ENCODE data around the gene TNFAIP8L1.

TNFAIP8L1 gene

GRCh38 chr19:4638828-4639530 lies at the start of gene TNFAIP8L1:
Gene TNFAIP8L1 (plus strand): TSS chr19:4639516. CDS start chr19:4651870, 12,354 bp downstream.
- peak within 1 kb of the TSS; percentile 85 for H2AFZ ChIP-seq (ENCODE audit: low read depth, low read length)
- no peak for TF ChIP-seq CTCF (IDR thresholded peaks at IDR 0.05; ENCODE audit: borderline replicate concordance, extremely low read depth, low read length, poor library complexity, severe bottlenecking)
- TF ChIP-seq EZH2 (IDR thresholded peaks at IDR 0.05; ENCODE audit: borderline replicate concordance, low read depth, low read length, severe bottlenecking), result no peak
- no peaks in the 10 kb centered on the region for H3K36me3 ChIP-seq (ENCODE audit: insufficient read depth, low read length)
- peaks cover 41% of the 10 kb centered on the region for H3K4me1 ChIP-seq (ENCODE audit: insufficient read depth, low read length)
- peak within 1 kb of the TSS; percentile 50 to 88 for H3K4me3 ChIP-seq (ENCODE audit: low read depth in 1 of 2, low read length in 2 of 2)
- peak within 1 kb of the TSS; percentile 81 for H3K27ac ChIP-seq (ENCODE audit: low read length)
- no peaks in the 10 kb centered on the region for H3K27me3 ChIP-seq (ENCODE audit: insufficient read depth, low read length, poor library complexity)
- peak within 1 kb of the TSS; percentile 71 for H3K9ac ChIP-seq (ENCODE audit: low read depth, low read length)
- H3K79me2 ChIP-seq (ENCODE audit: insufficient read depth, low read length), result 0 out of 2 replicates have a peak, but pooled peaks cover 6% of the 10 kb centered on the region
- no peaks in the 10 kb centered on the region for H4K20me1 ChIP-seq (ENCODE audit: insufficient read depth, low read length)
- peak within 1 kb of the TSS; percentile 100 for H3K4me2 ChIP-seq (ENCODE audit: insufficient read depth, low read length)
- ATAC-seq (ENCODE audit: insufficient read depth, low read depth), result peak; percentile 84
- H3K9me3 ChIP-seq (ENCODE audit: insufficient read depth, low read length, severe bottlenecking), result no peaks in the 10 kb centered on the region
- DNase-seq, result peak; percentile 99

GRCh38 chr19:4589579-4590410 lies 49.5 kb upstream of the TNFAIP8L1 start:
- Histone ChIP-seq H3K4me1 (ENCODE audit: insufficient read depth, low read length) (no peaks in the 10 kb centered on the region), H3K4me3 (ENCODE audit: low read depth in 1 of 2, low read length in 2 of 2) (no peak overlapping the region), H3K79me2 (ENCODE audit: insufficient read depth, low read length) (no peaks in the 10 kb centered on the region), H3K4me2 (ENCODE audit: insufficient read depth, low read length) (no peak overlapping the region), H3K27ac (ENCODE audit: low read length) (no peak overlapping the region), H3K36me3 (ENCODE audit: insufficient read depth, low read length) (no peaks in the 10 kb centered on the region), H3K27me3 (ENCODE audit: insufficient read depth, low read length, poor library complexity) (no peaks in the 10 kb centered on the region), H3K9ac (ENCODE audit: low read depth, low read length) (no peak overlapping the region), H3K9me3 (ENCODE audit: insufficient read depth, low read length, severe bottlenecking) (no peaks in the 10 kb centered on the region), H2AFZ (ENCODE audit: low read depth, low read length) (no peak overlapping the region), H4K20me1 (ENCODE audit: insufficient read depth, low read length) (no peaks in the 10 kb centered on the region)
- peak; percentile 26 for DNase-seq
- peak; percentile 55; the same call in 2 of the 3 replicates for ATAC-seq (ENCODE audit: insufficient read depth, low read depth)
- TF ChIP-seq CTCF (IDR thresholded peaks at IDR 0.05; ENCODE audit: borderline replicate concordance, extremely low read depth, low read length, poor library complexity, severe bottlenecking), result peak; percentile 52
- TF ChIP-seq EZH2 (IDR thresholded peaks at IDR 0.05; ENCODE audit: borderline replicate concordance, low read depth, low read length, severe bottlenecking), result no peak

- no peak overlapping the region for H3K27ac ChIP-seq (ENCODE audit: low read length)
- no peaks in the 10 kb centered on the region for H3K9me3 ChIP-seq (ENCODE audit: insufficient read depth, low read length, severe bottlenecking)
- DNase-seq, result no peak
- H3K79me2 ChIP-seq (ENCODE audit: insufficient read depth, low read length), result no peaks in the 10 kb centered on the region
- no peak overlapping the region for H3K9ac ChIP-seq (ENCODE audit: low read depth, low read length)
- TF ChIP-seq EZH2 (IDR thresholded peaks at IDR 0.05; ENCODE audit: borderline replicate concordance, low read depth, low read length, severe bottlenecking) (no peak), CTCF (IDR thresholded peaks at IDR 0.05; ENCODE audit: borderline replicate concordance, extremely low read depth, low read length, poor library complexity, severe bottlenecking) (no peak)
- H3K4me2 ChIP-seq (ENCODE audit: insufficient read depth, low read length), result no peak overlapping the region
- H4K20me1 ChIP-seq (ENCODE audit: insufficient read depth, low read length), result no peaks in the 10 kb centered on the region
- no peaks in the 10 kb centered on the region for H3K4me1 ChIP-seq (ENCODE audit: insufficient read depth, low read length)
- no peak for ATAC-seq (ENCODE audit: insufficient read depth, low read depth)
- no peak overlapping the region for H2AFZ ChIP-seq (ENCODE audit: low read depth, low read length)
- H3K4me3 ChIP-seq (ENCODE audit: low read depth in 1 of 2, low read length in 2 of 2), result no peak overlapping the region
- no peaks in the 10 kb centered on the region for H3K27me3 ChIP-seq (ENCODE audit: insufficient read depth, low read length, poor library complexity)
- no peaks in the 10 kb centered on the region for H3K36me3 ChIP-seq (ENCODE audit: insufficient read depth, low read length)
These were observed 48.8 kb upstream of the TNFAIP8L1 start for GRCh38 chr19:4590559-4590958.
